ENCODE results near the gene GCLC. TPM values are rescaled to one million over a fixed set of nuclear protein-coding genes. Genes with fewer than 3 reads are reported as not detected.

GCLC gene
- total RNA-seq, 1 donor from 2014 or later = 54.6 TPM

DNA sequence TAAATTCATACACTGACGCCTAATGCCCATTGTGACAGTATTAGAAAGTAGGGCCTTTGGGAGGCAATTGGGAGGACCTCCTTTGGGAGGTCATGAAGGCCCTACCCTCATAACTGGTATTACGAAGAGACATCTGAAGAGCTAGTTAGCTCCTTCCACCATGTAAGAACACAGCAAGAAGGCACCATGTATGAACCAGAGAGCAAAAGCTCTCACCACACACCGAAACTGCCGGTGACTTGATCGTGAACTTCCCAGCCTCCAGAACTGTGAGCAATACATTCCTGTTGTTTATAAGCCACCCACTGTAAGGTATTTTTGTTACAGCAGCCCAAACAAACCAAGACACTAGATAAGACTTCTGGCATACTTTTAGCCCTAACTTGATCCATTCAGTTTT lies 41.8 kb downstream of the GCLC start:
- Mint-ChIP-seq H3K4me3 (no peak overlapping the region), H3K27me3 (no peaks in the 10 kb centered on the region), H3K36me3 (peaks cover 36% of the 10 kb centered on the region), H3K27ac (no peak overlapping the region), H3K9me3 (no peaks in the 10 kb centered on the region), H3K4me1 (ENCODE audit: unreplicated experiment) (peaks cover 1% of the 10 kb centered on the region)
- TF ChIP-seq, protein P1, sequence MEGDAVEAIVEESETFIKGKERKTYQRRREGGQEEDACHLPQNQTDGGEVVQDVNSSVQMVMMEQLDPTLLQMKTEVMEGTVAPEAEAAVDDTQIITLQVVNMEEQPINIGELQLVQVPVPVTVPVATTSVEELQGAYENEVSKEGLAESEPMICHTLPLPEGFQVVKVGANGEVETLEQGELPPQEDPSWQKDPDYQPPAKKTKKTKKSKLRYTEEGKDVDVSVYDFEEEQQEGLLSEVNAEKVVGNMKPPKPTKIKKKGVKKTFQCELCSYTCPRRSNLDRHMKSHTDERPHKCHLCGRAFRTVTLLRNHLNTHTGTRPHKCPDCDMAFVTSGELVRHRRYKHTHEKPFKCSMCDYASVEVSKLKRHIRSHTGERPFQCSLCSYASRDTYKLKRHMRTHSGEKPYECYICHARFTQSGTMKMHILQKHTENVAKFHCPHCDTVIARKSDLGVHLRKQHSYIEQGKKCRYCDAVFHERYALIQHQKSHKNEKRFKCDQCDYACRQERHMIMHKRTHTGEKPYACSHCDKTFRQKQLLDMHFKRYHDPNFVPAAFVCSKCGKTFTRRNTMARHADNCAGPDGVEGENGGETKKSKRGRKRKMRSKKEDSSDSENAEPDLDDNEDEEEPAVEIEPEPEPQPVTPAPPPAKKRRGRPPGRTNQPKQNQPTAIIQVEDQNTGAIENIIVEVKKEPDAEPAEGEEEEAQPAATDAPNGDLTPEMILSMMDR (conservative IDR thresholded peaks at IDR 0.05) = no peak
- DNase-seq (ENCODE audit: extremely low spot score, unreplicated experiment) = no peak

DNA sequence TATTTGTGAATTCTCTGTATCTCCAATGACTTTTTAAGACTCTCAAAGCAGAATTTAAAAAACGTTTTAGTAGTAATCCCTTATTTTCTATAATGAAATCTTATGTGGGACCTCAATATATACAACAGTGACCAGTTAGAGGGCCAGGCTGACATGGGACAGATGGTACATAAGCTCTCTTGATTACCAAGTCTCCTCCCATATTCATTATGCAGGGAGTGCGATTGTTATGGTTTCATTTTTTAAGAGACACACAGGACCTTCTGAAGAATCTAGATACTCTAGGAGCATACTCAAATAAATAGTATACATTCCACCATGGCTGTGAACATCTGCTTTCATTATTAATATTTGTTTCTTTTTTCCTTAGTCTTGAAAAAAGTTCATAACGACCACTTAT lies 43.5 kb downstream of the GCLC start:
- no peak for DNase-seq (ENCODE audit: extremely low spot score, unreplicated experiment)
- Mint-ChIP-seq H3K4me1 (ENCODE audit: unreplicated experiment) (peaks cover 11% of the 10 kb centered on the region), H3K27me3 (no peaks in the 10 kb centered on the region), H3K9me3 (no peaks in the 10 kb centered on the region), H3K36me3 (peaks cover 38% of the 10 kb centered on the region), H3K4me3 (no peak overlapping the region), H3K27ac (no peak overlapping the region)
- TF ChIP-seq, protein P1 (conservative IDR thresholded peaks at IDR 0.05) = no peak

DNA sequence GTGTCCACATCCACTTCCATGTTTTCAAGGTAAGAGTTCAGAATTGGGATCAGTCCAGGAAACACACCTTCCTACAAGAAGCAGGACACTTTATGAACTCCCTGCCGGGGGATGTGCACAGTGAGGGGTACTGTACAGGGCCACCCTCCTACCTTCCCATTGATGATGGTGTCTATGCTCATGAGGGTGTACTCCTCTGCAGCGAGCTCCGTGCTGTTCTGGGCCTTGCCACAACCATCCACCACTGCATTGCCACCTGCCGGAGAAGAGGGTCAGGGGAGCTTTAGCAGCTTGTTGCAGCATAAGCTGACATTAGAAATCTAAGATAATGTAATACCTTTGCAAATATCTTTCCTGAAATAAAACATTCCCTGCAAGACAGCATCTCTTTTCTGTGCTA lies 44.8 kb downstream of the GCLC start:
- TF ChIP-seq, protein P1 (conservative IDR thresholded peaks at IDR 0.05) = no peak
- Mint-ChIP-seq H3K4me3 (no peak overlapping the region), H3K4me1 (ENCODE audit: unreplicated experiment) (peaks cover 11% of the 10 kb centered on the region), H3K36me3 (peaks cover 28% of the 10 kb centered on the region), H3K27me3 (no peaks in the 10 kb centered on the region), H3K9me3 (no peaks in the 10 kb centered on the region), H3K27ac (no peak overlapping the region)
- DNase-seq (ENCODE audit: extremely low spot score, unreplicated experiment) = no peak

DNA sequence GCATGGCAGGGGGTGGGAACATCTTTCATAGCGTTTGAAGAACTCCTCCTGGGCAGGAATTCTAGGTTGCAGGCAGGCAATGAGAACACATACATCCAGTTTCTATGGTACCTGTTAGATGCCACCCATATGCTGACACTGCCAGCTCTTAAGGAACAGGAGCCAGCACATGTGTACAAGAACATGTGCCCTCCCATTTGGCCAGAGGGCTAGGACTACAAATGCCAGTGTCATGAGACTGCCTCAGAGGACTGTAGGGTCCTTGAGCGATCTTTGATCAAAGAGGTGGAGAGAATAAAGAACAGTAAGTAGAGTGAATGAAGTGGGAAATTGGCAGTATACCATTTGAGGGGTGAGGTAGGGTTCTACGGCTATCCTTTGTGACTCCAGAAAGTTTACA lies 45.8 kb downstream of the GCLC start:
- H3K4me3 Mint-ChIP-seq = no peak overlapping the region
- DNase-seq (ENCODE audit: extremely low spot score, unreplicated experiment) = no peak
- TF ChIP-seq, protein P1 (conservative IDR thresholded peaks at IDR 0.05) = no peak
- H3K27me3 Mint-ChIP-seq = no peaks in the 10 kb centered on the region
- H3K27ac Mint-ChIP-seq = no peak overlapping the region
- peaks cover 11% of the 10 kb centered on the region for H3K4me1 Mint-ChIP-seq (ENCODE audit: unreplicated experiment)
- H3K36me3 Mint-ChIP-seq = peaks cover 25% of the 10 kb centered on the region
- H3K9me3 Mint-ChIP-seq = no peaks in the 10 kb centered on the region

DNA sequence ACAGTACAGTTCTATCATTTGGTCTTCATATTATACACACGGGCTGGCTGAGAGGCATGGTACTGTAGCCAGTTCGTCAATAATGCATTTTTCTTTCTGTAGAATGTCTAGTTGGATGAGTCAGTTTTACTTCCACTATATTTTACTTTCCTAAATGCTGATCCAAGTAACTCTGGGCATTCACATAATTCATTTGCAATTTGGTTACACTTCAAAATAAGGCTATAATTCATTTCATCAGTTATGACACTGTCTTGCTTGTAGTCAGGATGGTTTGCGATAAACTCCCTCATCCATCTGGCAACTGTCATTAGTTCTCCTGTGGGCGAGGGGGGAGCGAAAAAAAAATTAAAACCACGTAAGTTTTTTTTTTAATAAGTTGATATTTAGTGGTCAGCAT lies 46.3 kb downstream of the GCLC start:
- peaks cover 25% of the 10 kb centered on the region for H3K36me3 Mint-ChIP-seq
- no peaks in the 10 kb centered on the region for H3K9me3 Mint-ChIP-seq
- DNase-seq (ENCODE audit: extremely low spot score, unreplicated experiment) = no peak
- H3K27me3 Mint-ChIP-seq = no peaks in the 10 kb centered on the region
- no peak overlapping the region for H3K27ac Mint-ChIP-seq
- TF ChIP-seq, protein P1 (conservative IDR thresholded peaks at IDR 0.05) = no peak
- H3K4me3 Mint-ChIP-seq = no peak overlapping the region
- peaks cover 11% of the 10 kb centered on the region for H3K4me1 Mint-ChIP-seq (ENCODE audit: unreplicated experiment)

DNA sequence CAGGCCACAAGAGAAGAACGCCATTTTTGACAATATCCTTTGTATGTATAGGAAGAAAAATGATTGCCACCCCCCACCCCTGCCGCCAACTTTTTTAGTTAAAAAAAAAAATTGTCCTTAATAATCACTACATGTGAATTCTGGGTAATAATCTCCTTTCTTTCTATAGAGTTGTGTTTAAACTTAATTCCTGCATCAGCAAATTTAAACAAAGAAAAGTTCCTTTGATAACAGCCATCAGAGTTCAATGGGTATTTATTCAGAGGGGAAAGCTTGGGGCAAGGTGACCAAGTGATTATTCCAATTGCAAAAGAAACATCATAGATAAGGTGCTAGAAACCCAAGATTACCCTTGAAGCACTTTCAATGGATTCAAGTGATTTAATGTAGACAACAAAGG lies 47.0 kb downstream of the GCLC start:
- no peak overlapping the region for H3K4me3 Mint-ChIP-seq
- no peaks in the 10 kb centered on the region for H3K27me3 Mint-ChIP-seq
- no peak for DNase-seq (ENCODE audit: extremely low spot score, unreplicated experiment)
- no peaks in the 10 kb centered on the region for H3K9me3 Mint-ChIP-seq
- H3K36me3 Mint-ChIP-seq = peaks cover 25% of the 10 kb centered on the region
- TF ChIP-seq, protein P1 (conservative IDR thresholded peaks at IDR 0.05) = no peak
- H3K27ac Mint-ChIP-seq = peak overlapping the region; percentile 39
- H3K4me1 Mint-ChIP-seq (ENCODE audit: unreplicated experiment) = peaks cover 15% of the 10 kb centered on the region
